GM19328 (cell line): Measurements from ENCODE around the gene CABP2.
"Not testable (repeated sequence)": the region's sequence is repeated elsewhere in the genome, so short reads cannot be mapped to it uniquely, and the experiment has no call there.

Experiments used
- ATAC-seq: cut with Tn5 transposase; IDR thresholded peaks from one replicate; pipeline ENCODE4 v1.9.1; 2021; ENCODE audit warnings: mild to moderate bottlenecking, moderate library complexity; ENCODE audit not compliant: unreplicated experiment

Gene CABP2

GRCh38 chr11:67539550-67539949, 16.3 kb upstream of the CABP2 start:
- ATAC-seq: no peak

GRCh38 chr11:67538823-67539505, 15.7 kb upstream of the CABP2 start:
- no peak for ATAC-seq

- no peak for ATAC-seq
Measured at GRCh38 chr11:67538306-67538705, 15.1 kb upstream of the CABP2 start.

DNA sequence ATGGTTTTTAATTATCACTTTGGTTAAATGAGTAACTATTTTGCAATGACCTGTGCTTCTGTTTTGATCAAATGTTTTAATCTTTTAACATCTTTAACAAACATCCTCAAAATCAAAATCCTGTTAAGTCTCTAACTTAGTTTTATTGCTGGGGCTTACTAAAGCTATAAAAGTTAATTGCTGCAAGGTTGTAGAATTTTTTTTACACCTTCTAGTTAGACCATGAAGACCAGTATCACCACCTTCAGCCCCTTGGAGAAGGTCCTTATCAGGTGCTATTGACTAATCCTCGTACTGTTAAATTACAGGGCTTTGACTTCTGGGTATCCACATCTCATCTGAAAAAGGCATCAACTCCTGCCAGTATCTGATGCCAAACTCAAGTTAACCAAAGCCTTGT, 12.3 kb upstream of the CABP2 start:
- no peak for ATAC-seq

GRCh38 chr11:67534070-67534679, 10.9 kb upstream of the CABP2 start:
- no peak for ATAC-seq

GRCh38 chr11:67532889-67533288, 9.6 kb upstream of the CABP2 start:
- ATAC-seq: no peak

DNA sequence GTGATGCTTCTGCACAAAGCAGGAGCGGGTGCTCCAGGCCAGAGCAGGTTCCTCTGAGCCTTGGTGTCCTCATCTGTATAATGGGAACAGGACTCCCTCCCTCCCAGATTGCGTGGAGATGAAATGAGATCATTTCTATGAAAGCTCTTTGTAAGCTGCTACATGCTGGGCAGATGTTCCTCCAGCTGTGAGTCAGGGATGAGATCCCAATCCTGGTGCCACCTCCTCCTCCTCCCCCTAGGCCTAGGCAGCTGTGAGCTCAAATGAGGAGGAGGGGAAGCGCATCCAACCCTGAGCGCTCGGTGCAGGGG, 7.0 kb upstream of the CABP2 start:
- ATAC-seq: no peak

GRCh38 chr11:67528376-67528775, 5.1 kb upstream of the CABP2 start:
- no peak for ATAC-seq

GRCh38 chr11:67525275-67525976, 2.2 kb upstream of the CABP2 start:
- no peak for ATAC-seq

DNA sequence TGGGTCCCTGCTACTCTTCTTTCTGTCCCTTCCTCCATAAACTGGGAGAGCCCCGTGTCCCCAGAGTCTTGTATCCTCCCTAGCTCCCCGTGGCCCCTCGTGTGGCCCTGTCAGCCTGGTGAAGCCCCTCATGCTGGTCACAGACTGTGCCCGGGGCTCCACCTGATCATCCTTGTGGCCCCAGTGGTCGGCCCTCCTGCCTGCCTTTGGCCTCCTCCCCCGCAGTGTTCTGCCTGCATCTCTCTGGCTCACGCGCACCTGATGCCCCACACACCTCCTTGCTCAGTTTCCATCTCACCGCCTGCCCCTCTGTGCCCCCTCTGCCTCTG, 1.2 kb upstream of the CABP2 start:
- no peak for ATAC-seq

GRCh38 chr11:67523556-67524479, 572 bp upstream of the CABP2 start:
- ATAC-seq: no peak

DNA sequence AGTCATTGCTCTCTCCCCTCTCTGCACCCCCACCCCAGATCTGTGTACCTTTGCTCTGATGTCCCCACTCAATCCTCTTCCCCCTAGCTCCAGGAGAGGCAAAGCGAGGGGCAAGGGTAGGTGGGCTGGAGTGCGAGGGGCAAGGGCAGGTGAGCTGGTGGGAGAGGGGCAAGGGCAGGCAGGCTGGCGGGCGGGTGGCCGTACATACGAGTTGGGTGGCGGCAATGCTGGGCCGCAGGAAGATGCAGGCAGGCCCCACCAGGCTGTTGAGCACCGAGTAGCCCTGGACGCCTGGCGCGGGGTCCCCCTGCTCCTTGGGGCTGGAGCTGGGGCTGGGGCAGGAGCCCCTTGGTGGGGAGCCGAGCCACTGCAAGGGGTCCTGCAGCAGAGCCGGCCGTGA, 908 bp downstream of the CABP2 start:
- ATAC-seq: no peak

DNA sequence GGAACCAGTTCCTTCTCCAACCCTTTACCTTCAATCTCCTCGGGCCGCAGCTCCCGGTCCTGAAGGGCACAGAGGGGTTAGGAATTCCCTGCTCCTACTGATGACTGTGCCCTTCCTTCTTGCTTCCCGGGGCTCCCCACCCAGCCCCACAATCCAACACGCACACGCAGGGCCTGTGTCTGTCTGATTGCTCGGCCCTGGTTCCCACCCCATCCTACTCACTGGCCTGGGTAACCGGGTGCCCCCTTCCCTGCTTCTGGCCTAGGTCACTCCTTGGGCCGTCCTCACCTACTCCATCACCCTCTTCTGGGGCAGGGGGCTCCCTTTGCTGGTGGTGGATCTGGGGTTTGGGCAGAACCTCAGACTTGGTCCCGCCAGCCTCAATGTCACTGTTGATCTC, 1.3 kb downstream of the CABP2 start:
- no peak for ATAC-seq

DNA sequence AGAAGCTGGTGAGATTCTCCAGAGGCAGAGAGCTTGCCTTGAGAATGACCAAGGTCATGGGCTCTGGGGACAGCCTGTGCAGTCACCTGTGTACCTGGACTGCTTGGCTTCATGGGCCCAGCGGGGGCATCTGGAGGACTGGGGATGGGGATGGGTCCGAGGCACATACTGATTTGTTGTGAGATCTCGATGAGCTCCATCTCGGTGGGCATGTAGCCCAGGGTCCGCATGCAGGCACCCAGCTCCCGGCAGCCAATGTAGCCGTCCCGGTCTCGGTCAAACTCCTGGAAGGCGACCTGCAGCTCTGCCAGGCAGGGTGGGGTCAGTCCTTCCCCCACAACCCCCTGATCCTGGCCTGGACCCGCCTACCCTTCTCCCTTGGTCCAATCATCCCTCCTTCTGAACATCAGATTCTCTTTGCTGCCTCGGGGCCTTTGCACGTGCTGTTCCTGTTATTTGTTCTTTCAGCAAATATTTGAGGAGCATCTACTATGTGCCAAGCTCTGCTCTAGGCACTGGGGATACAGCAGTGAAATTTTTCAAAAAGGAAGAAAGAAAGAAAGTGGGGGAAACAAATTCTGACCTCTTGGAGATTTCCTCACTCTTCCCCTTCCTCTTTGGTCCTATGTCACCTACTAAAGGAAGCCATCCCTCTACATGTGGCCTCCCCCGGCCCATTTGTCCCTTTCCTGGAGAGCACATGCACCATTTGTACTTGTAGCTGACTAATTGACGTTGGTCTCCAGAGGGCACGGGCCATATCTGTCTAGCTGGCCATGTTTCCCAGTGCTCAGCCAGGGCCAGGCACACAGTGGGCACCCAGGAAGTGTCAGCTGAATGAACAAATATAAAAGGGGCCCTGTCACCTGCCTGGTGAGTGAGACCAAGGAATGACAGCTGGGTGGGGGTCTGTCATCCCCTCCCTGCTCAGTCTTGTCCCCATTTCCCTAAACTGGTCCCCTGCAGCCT, 2.1 kb downstream of the CABP2 start:
- ATAC-seq: no peak

DNA sequence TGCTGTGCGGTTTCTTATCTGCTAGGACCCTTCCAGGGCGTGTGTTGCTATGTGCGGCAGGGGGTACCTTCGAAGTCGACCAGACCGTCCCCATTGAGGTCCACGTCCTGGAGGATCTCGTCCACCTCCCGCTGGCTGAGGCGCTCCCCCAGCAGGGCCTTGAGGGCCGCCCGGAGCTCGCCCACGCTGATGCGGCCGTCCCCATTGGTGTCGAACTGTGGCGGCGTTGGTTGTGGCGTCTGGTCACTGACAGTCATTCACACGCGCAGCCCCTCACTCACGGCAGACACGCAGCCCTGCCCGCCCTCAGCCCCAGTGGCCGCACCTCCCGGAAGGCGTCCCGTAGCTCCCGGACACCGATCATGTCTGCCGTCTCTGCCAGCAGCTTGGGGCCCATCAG, 3.5 kb downstream of the CABP2 start:
- no peak for ATAC-seq

DNA sequence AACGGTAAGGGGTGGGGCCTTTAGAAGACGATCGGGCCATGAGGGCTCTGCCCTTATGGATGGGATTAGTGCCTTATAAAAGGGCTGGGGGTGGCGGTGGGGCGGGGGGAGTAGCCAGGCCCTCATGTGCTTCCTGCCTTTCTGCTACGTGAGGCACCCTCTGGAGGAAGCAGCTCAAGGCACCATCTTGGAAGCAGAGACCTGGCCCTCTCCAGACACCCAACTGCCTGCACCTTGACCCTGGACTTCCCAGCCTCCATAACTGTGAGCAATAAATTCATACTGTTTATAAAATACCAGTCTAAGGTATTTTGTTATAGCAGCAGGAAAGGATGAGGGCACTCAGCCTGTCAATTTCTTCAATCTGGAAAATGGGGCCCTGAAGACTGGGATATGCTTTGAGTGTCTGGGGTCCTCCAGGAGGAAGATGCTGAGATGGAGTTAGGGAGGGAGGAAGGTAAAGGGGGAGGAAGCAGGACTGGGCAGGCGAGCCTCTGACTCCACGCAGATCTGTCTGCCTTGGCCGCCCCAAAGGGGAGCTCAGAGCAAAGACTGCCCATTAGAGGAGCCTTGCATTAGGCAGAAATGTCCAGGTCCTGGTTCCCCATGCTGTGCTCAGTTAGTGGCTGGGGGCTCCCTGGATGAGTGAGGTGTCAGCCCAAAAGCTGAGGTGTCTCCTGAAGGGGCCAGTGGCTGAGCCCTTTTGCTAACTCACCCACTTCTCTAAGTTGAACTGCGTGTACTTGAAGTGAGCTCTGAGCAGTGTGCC, 5.3 kb downstream of the CABP2 start:
- ATAC-seq: no peak

- ATAC-seq: no peak
Measured at GRCh38 chr11:67516806-67517205, 6.4 kb downstream of the CABP2 start.

- ATAC-seq: no peak
Measured at GRCh38 chr11:67514116-67514515, 9.1 kb downstream of the CABP2 start.

- not testable (repeated sequence) for ATAC-seq
Measured at GRCh38 chr11:67511558-67511957, 11.7 kb downstream of the CABP2 start.

GRCh38 chr11:67510023-67510345, 13.3 kb downstream of the CABP2 start:
- ATAC-seq: no peak
